Endometrial microvascular endothelial cells (primary cell): ENCODE results near the gene LHX2. TPM values are rescaled to one million over a fixed set of nuclear protein-coding genes. Genes with fewer than 3 reads are reported as not detected.

Experiments used
- in situ Hi-C: cut with HindIII; loops from 2 replicates; pipeline ENCODE4 v1.10.0; 2017; ENCODE audit warnings: low sequenced_read_pairs, low pct_unique_long_range_greater_than_20kb; ENCODE audit errors: inconsistent ontology term
- total RNA-seq: library from RNA; depleted of rRNA; stranded (reverse); fragments of >200 nt; gene quantifications from one replicate; pipeline ENCODE4 v1.2.3, GENCODE V29; 2015; ENCODE audit errors: inconsistent ontology term

Gene LHX2
- total RNA-seq, 1 donor from 2014 or later, result not detected

- in situ Hi-C loops, result no loop called here
These were observed 13.2 kb upstream of the LHX2 start for GRCh38 chr9:123998278-123998925.

GRCh38 chr9:123998970-123999621, 12.5 kb upstream of the LHX2 start:
- in situ Hi-C loops, result no loop called here

- in situ Hi-C loops, result no loop called here
These were observed 11.9 kb upstream of the LHX2 start for GRCh38 chr9:123999661-124000060.

GRCh38 chr9:124000161-124000783, 11.3 kb upstream of the LHX2 start:
- in situ Hi-C loops, result no loop called here

GRCh38 chr9:124000784-124001457, 10.6 kb upstream of the LHX2 start:
- in situ Hi-C loops, result no loop called here

- in situ Hi-C loops, result no loop called here
These were observed 10.1 kb upstream of the LHX2 start for GRCh38 chr9:124001458-124001799.

- in situ Hi-C loops, result no loop called here
These were observed 9.6 kb upstream of the LHX2 start for GRCh38 chr9:124001866-124002525.

- in situ Hi-C loops, result no loop called here
These were observed 7.8 kb upstream of the LHX2 start for GRCh38 chr9:124003636-124004349.

- in situ Hi-C loops, result no loop called here
These were observed 7.0 kb upstream of the LHX2 start for GRCh38 chr9:124004593-124004992.

GRCh38 chr9:124005029-124005771, 6.4 kb upstream of the LHX2 start:
- in situ Hi-C loops, result no loop called here

GRCh38 chr9:124006448-124007361, 4.9 kb upstream of the LHX2 start:
- in situ Hi-C loops, result no loop called here

- in situ Hi-C loops, result no loop called here
These were observed 3.8 kb upstream of the LHX2 start for GRCh38 chr9:124007565-124008302.

- in situ Hi-C loops, result no loop called here
These were observed 3.3 kb upstream of the LHX2 start for GRCh38 chr9:124008303-124008693.

- in situ Hi-C loops, result no loop called here
These were observed 2.7 kb upstream of the LHX2 start for GRCh38 chr9:124008694-124009530.

- in situ Hi-C loops, result no loop called here
These were observed 1.9 kb upstream of the LHX2 start for GRCh38 chr9:124009531-124010217.
